ENCODE measurements around the gene CDH6.

The CDH6 gene

DNA sequence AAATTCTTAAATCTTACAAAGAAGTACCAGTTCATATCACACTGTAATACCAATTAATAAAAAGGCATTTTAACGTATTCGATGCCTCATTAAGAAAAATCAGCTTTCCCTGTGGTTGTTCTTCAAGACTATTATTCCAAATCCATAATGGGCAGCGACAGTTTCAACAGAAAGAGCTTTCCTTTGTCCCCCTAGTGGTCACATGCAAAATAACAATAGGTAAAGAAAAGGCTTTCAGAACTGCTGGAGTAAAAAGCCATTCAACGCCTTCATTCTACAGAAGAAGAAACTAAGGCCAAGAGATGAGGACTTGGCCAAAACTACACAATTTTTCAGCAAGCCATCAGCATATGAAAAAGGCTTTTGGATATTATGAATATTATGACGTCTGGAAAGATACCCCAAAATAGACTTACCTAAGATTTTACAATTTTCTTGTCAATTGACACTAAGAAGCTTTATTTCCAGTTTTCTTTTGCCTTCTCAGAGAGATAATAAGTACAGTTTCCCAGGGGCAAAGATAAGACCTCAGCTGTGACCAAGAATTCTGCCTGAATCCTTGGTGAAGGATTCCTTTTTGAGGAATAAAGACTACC is 6.7 kb upstream of the CDH6 start:
- H3K27me3 ChIP-seq (ENCODE audit: low read length): no peaks in the 10 kb centered on the region
- no peaks in the 10 kb centered on the region for H4K20me1 ChIP-seq (ENCODE audit: low read depth, low read length)
- no peak overlapping the region for H3K4me2 ChIP-seq (ENCODE audit: low read depth, low read length, poor library complexity, severe bottlenecking)
- TF ChIP-seq EZH2phosphoT487 (conservative IDR thresholded peaks at IDR 0.05; ENCODE audit: low read length): no peak
- TF ChIP-seq, protein P1, sequence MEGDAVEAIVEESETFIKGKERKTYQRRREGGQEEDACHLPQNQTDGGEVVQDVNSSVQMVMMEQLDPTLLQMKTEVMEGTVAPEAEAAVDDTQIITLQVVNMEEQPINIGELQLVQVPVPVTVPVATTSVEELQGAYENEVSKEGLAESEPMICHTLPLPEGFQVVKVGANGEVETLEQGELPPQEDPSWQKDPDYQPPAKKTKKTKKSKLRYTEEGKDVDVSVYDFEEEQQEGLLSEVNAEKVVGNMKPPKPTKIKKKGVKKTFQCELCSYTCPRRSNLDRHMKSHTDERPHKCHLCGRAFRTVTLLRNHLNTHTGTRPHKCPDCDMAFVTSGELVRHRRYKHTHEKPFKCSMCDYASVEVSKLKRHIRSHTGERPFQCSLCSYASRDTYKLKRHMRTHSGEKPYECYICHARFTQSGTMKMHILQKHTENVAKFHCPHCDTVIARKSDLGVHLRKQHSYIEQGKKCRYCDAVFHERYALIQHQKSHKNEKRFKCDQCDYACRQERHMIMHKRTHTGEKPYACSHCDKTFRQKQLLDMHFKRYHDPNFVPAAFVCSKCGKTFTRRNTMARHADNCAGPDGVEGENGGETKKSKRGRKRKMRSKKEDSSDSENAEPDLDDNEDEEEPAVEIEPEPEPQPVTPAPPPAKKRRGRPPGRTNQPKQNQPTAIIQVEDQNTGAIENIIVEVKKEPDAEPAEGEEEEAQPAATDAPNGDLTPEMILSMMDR (IDR thresholded peaks at IDR 0.05; ENCODE audit: insufficient read depth, low read length, poor library complexity, severe bottlenecking): peak; percentile 69
- no peak overlapping the region for H2AFZ ChIP-seq (ENCODE audit: low read depth, low read length, severe bottlenecking)
- H3F3A ChIP-seq (ENCODE audit: insufficient read depth): no peaks in the 10 kb centered on the region
- H3K9me2 ChIP-seq (replicated peaks; ENCODE audit: insufficient read depth, low read length): no peaks in the 10 kb centered on the region
- H3K9me3 ChIP-seq (ENCODE audit: insufficient read depth, low read length): no peaks in the 10 kb centered on the region
- no peaks in the 10 kb centered on the region for H3K36me3 ChIP-seq (ENCODE audit: low read length)
- no peak overlapping the region for H3K27ac ChIP-seq (ENCODE audit: low read depth, low read length)
- H3K4me3 ChIP-seq (ENCODE audit: insufficient read depth, low read length, poor library complexity, severe bottlenecking): no peak overlapping the region
- no peaks in the 10 kb centered on the region for H3K79me2 ChIP-seq (ENCODE audit: insufficient read depth, low read length)
- H3K9ac ChIP-seq (ENCODE audit: low read length): no peak overlapping the region

DNA sequence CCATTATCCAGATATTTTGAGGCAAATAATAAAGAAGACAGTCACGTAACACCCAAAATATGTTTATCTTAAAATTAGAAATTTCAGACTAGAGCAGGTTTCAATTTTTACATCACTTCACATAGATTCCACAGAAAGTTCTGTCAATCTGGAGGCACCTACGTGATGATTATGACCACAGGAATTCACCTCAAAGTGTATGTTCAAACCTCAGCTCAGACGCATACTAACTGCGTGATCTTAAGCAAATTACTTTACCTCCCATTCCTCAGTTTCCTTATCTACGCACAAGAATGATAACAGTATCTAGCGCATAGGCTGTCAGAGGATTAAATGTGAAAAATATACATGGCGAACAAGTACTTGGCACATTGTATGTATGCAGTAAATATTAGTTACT is 5.9 kb upstream of the CDH6 start:
- Histone ChIP-seq H3K79me2 (ENCODE audit: insufficient read depth, low read length) (no peaks in the 10 kb centered on the region), H3K4me3 (ENCODE audit: insufficient read depth, low read length, poor library complexity, severe bottlenecking) (no peak overlapping the region), H3F3A (ENCODE audit: insufficient read depth) (no peaks in the 10 kb centered on the region), H3K27me3 (ENCODE audit: low read length) (no peaks in the 10 kb centered on the region), H3K27ac (ENCODE audit: low read depth, low read length) (no peak overlapping the region), H3K36me3 (ENCODE audit: low read length) (no peaks in the 10 kb centered on the region), H3K9me2 (replicated peaks; ENCODE audit: insufficient read depth, low read length) (no peaks in the 10 kb centered on the region), H3K9ac (ENCODE audit: low read length) (no peak overlapping the region), H3K4me2 (ENCODE audit: low read depth, low read length, poor library complexity, severe bottlenecking) (no peak overlapping the region), H3K9me3 (ENCODE audit: insufficient read depth, low read length) (no peaks in the 10 kb centered on the region), H2AFZ (ENCODE audit: low read depth, low read length, severe bottlenecking) (no peak overlapping the region), H4K20me1 (ENCODE audit: low read depth, low read length) (no peaks in the 10 kb centered on the region)
- TF ChIP-seq, protein P1 (IDR thresholded peaks at IDR 0.05; ENCODE audit: insufficient read depth, low read length, poor library complexity, severe bottlenecking): no peak
- no peak for TF ChIP-seq EZH2phosphoT487 (conservative IDR thresholded peaks at IDR 0.05; ENCODE audit: low read length)

DNA sequence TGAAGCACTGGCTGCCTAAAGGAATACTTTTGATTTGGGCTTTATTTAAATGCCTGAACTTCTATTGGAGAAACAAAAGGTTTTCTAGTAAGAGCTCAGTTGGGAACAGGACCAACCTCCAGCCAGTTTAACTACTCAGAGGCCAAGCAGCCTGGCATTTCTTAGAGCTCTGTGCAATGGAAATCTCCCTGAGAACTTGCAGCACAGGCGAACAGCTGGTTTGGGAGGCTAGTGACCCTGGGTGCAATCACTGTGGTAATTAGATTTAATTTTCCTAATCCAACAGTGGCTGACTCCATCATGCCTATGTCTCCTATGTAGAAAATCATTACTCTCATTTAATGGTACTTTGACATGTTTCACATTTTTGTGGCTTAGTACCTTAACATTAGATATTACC is 1.0 kb upstream of the CDH6 start:
- H3K4me3 ChIP-seq (ENCODE audit: insufficient read depth, low read length, poor library complexity, severe bottlenecking): no peak overlapping the region
- H3F3A ChIP-seq (ENCODE audit: insufficient read depth): no peaks in the 10 kb centered on the region
- H2AFZ ChIP-seq (ENCODE audit: low read depth, low read length, severe bottlenecking): no peak overlapping the region
- no peaks in the 10 kb centered on the region for H3K27me3 ChIP-seq (ENCODE audit: low read length)
- no peaks in the 10 kb centered on the region for H4K20me1 ChIP-seq (ENCODE audit: low read depth, low read length)
- no peak overlapping the region for H3K27ac ChIP-seq (ENCODE audit: low read depth, low read length)
- no peaks in the 10 kb centered on the region for H3K79me2 ChIP-seq (ENCODE audit: insufficient read depth, low read length)
- no peaks in the 10 kb centered on the region for H3K9me2 ChIP-seq (replicated peaks; ENCODE audit: insufficient read depth, low read length)
- TF ChIP-seq EZH2phosphoT487 (conservative IDR thresholded peaks at IDR 0.05; ENCODE audit: low read length): no peak
- TF ChIP-seq, protein P1 (IDR thresholded peaks at IDR 0.05; ENCODE audit: insufficient read depth, low read length, poor library complexity, severe bottlenecking): no peak
- H3K9me3 ChIP-seq (ENCODE audit: insufficient read depth, low read length): no peaks in the 10 kb centered on the region
- no peak overlapping the region for H3K9ac ChIP-seq (ENCODE audit: low read length)
- no peaks in the 10 kb centered on the region for H3K36me3 ChIP-seq (ENCODE audit: low read length)
- H3K4me2 ChIP-seq (ENCODE audit: low read depth, low read length, poor library complexity, severe bottlenecking): no peak overlapping the region

Measured in SU-DHL-6 (cell line).